ENCODE data around the gene CCDC117.

The CCDC117 gene

DNA sequence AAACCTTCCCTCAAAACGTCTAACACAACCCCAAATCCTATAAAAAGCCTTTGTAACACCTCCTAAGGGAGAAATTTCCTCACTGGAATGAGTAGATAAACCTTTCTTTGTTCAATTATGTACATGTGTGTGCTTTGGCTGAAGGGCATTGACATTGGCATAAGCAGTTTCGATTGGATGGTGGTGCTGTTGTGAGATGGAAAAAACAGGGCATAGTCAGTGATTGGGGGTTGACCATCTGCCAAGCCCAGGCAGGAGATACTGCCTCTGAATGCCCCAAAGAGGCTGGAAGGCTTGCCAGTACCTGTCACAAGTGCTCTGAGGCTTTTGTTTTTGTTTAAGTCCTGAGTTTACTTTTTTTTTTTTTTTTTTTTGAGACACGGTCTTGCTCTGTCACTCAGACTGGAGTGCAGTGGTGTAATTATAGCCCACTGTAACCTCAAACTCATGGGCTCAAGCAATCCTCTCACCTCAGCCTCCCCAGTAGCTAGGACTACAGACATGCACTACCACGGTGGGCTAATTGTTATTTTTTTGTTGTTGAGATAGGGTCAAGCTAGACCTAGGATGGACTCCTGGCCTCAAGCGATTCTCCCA lies 1.2 kb upstream of the CCDC117 start:
- no peak overlapping the region for H2AFZ ChIP-seq (ENCODE audit: low read length)
- H3K9me2 ChIP-seq (replicated peaks; ENCODE audit: low read depth, low read length) = no peaks in the 10 kb centered on the region
- no peak for TF ChIP-seq EZH2phosphoT487 (IDR thresholded peaks at IDR 0.05; ENCODE audit: borderline replicate concordance)
- TF ChIP-seq, protein P1, sequence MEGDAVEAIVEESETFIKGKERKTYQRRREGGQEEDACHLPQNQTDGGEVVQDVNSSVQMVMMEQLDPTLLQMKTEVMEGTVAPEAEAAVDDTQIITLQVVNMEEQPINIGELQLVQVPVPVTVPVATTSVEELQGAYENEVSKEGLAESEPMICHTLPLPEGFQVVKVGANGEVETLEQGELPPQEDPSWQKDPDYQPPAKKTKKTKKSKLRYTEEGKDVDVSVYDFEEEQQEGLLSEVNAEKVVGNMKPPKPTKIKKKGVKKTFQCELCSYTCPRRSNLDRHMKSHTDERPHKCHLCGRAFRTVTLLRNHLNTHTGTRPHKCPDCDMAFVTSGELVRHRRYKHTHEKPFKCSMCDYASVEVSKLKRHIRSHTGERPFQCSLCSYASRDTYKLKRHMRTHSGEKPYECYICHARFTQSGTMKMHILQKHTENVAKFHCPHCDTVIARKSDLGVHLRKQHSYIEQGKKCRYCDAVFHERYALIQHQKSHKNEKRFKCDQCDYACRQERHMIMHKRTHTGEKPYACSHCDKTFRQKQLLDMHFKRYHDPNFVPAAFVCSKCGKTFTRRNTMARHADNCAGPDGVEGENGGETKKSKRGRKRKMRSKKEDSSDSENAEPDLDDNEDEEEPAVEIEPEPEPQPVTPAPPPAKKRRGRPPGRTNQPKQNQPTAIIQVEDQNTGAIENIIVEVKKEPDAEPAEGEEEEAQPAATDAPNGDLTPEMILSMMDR (conservative IDR thresholded peaks at IDR 0.05; ENCODE audit: low read length) = no peak
- H3K9ac ChIP-seq (ENCODE audit: low read depth, low read length, poor library complexity, severe bottlenecking) = no peak overlapping the region
- H3F3A ChIP-seq (ENCODE audit: low read depth) = no peaks in the 10 kb centered on the region
- no peaks in the 10 kb centered on the region for H3K27me3 ChIP-seq (ENCODE audit: insufficient read depth, low read length, poor library complexity, severe bottlenecking)
- H3K4me3 ChIP-seq (ENCODE audit: low read length, poor library complexity, severe bottlenecking) = no peak overlapping the region
- peaks cover 34% of the 10 kb centered on the region for H3K79me2 ChIP-seq (ENCODE audit: insufficient read depth, low read length)
- H3K36me3 ChIP-seq (ENCODE audit: insufficient read depth, low read length) = no peaks in the 10 kb centered on the region
- peaks cover 15% of the 10 kb centered on the region for H4K20me1 ChIP-seq (ENCODE audit: insufficient read depth, low read length, poor library complexity, severe bottlenecking)
- H3K4me2 ChIP-seq (ENCODE audit: low read depth, low read length, poor library complexity, severe bottlenecking) = no peak overlapping the region
- no peaks in the 10 kb centered on the region for H3K9me3 ChIP-seq (ENCODE audit: insufficient read depth, low read depth, low read length)
- peaks cover 14% of the 10 kb centered on the region for H3K4me1 ChIP-seq (ENCODE audit: insufficient read depth, low read length, poor library complexity, severe bottlenecking)

DNA sequence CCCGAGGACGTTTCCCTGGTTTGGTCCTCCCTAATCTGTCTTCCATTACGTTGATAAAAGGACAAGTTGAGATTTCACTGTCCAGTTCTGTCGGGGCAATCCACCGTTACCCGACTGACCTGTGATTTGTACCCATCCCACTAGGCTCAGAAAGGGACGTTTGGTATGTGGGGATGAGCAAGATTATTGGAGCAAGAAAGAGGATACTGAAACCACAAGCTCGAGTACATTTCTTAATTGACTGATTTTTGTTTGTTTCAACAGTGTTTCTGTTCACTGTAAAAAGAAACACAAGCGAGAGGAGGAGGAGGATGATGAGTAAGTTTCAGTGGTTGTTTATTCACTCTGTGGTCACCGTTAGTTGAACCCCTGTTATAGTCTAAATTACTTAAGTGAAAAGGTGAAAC lies 969 bp downstream of the CCDC117 start:
- H3K27me3 ChIP-seq (ENCODE audit: insufficient read depth, low read length, poor library complexity, severe bottlenecking) = no peaks in the 10 kb centered on the region
- no peaks in the 10 kb centered on the region for H3K9me2 ChIP-seq (replicated peaks; ENCODE audit: low read depth, low read length)
- peak overlapping the region; percentile 82 for H3K4me2 ChIP-seq (ENCODE audit: low read depth, low read length, poor library complexity, severe bottlenecking)
- H2AFZ ChIP-seq (ENCODE audit: low read length) = 0 out of 2 replicates have a peak overlapping the region, but pooled peaks have one; percentile 25
- TF ChIP-seq, protein P1 (conservative IDR thresholded peaks at IDR 0.05; ENCODE audit: low read length) = no peak
- TF ChIP-seq EZH2phosphoT487 (IDR thresholded peaks at IDR 0.05; ENCODE audit: borderline replicate concordance) = no peak
- no peaks in the 10 kb centered on the region for H3K9me3 ChIP-seq (ENCODE audit: insufficient read depth, low read depth, low read length)
- H3F3A ChIP-seq (ENCODE audit: low read depth) = no peaks in the 10 kb centered on the region
- peaks cover 55% of the 10 kb centered on the region for H3K79me2 ChIP-seq (ENCODE audit: insufficient read depth, low read length)
- H3K4me1 ChIP-seq (ENCODE audit: insufficient read depth, low read length, poor library complexity, severe bottlenecking) = peaks cover 26% of the 10 kb centered on the region
- peak overlapping the region; percentile 85 for H3K9ac ChIP-seq (ENCODE audit: low read depth, low read length, poor library complexity, severe bottlenecking)
- no peaks in the 10 kb centered on the region for H3K36me3 ChIP-seq (ENCODE audit: insufficient read depth, low read length)
- H4K20me1 ChIP-seq (ENCODE audit: insufficient read depth, low read length, poor library complexity, severe bottlenecking) = peaks cover 26% of the 10 kb centered on the region
- H3K4me3 ChIP-seq (ENCODE audit: low read length, poor library complexity, severe bottlenecking) = peak overlapping the region; percentile 91

DNA sequence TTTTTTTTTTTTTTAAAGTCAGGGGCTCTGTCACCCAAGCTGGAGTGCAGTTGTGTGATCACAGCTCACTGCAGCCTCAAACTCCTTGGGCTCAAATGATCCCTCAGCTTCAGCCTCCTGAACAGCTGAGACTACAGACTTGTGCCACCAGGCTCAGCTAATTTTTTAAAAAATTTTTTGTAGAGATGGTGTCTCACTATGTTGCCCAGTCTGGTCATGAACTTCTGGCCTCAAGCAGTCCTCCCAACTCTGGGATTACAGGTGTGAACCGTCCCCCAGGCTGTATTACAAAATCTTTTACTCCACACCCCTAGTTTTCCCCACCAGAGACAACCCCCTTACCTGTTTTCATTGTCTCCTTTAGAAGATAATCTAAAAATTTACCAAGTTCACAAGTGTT lies 1.9 kb downstream of the CCDC117 start:
- Histone ChIP-seq H3F3A (ENCODE audit: low read depth) (no peaks in the 10 kb centered on the region), H3K36me3 (ENCODE audit: insufficient read depth, low read length) (no peaks in the 10 kb centered on the region), H3K4me1 (ENCODE audit: insufficient read depth, low read length, poor library complexity, severe bottlenecking) (peaks cover 34% of the 10 kb centered on the region), H2AFZ (ENCODE audit: low read length) (no peak overlapping the region), H3K9me2 (replicated peaks; ENCODE audit: low read depth, low read length) (no peaks in the 10 kb centered on the region), H3K9ac (ENCODE audit: low read depth, low read length, poor library complexity, severe bottlenecking) (peak overlapping the region; percentile 5), H3K4me3 (ENCODE audit: low read length, poor library complexity, severe bottlenecking) (peak overlapping the region; percentile 91), H4K20me1 (ENCODE audit: insufficient read depth, low read length, poor library complexity, severe bottlenecking) (peaks cover 26% of the 10 kb centered on the region), H3K79me2 (ENCODE audit: insufficient read depth, low read length) (peaks cover 65% of the 10 kb centered on the region), H3K4me2 (ENCODE audit: low read depth, low read length, poor library complexity, severe bottlenecking) (peak overlapping the region; percentile 82), H3K9me3 (ENCODE audit: insufficient read depth, low read depth, low read length) (no peaks in the 10 kb centered on the region), H3K27me3 (ENCODE audit: insufficient read depth, low read length, poor library complexity, severe bottlenecking) (no peaks in the 10 kb centered on the region)
- TF ChIP-seq, protein P1 (conservative IDR thresholded peaks at IDR 0.05; ENCODE audit: low read length) = no peak
